H1 (cell line): ENCODE results near the gene OPRD1. TPM values are rescaled to one million over a fixed set of nuclear protein-coding genes. Genes with fewer than 3 reads are reported as not detected.

ENCODE experiments used
- CHD1 ChIP-seq: IDR thresholded peaks from 2 replicates; pipeline ENCODE4 v1.6.1; 2012; ENCODE audit warnings: low read depth, low read length, improper control_type of control experiment
- CHD7 ChIP-seq: fragments of 300-600 bp; sonication (generic); IDR thresholded peaks from 2 replicates; pipeline ENCODE4 v1.7.1; 2012; ENCODE audit warnings: low read length, moderate library complexity, mild to moderate bottlenecking, inconsistent platforms; ENCODE audit not compliant: insufficient replicate concordance
- KDM4A ChIP-seq: IDR thresholded peaks from one replicate; pipeline ENCODE4 v1.7.1; 2012; ENCODE audit warnings: low read depth, mild to moderate bottlenecking, moderate library complexity, low read length, inconsistent platforms; ENCODE audit not compliant: severe bottlenecking
- PHF8 ChIP-seq: fragments of 200-600 bp; sonication (generic); conservative IDR thresholded peaks from 2 replicates; pipeline ENCODE4 v1.7.1; 2012; ENCODE audit warnings: low read depth, mild to moderate bottlenecking, inconsistent platforms, low read length, moderate library complexity
- SAP30 ChIP-seq: fragments of 300-600 bp; sonication (generic); IDR thresholded peaks from 2 replicates; pipeline ENCODE4 v1.7.1; 2012; ENCODE audit warnings: low read length, moderate library complexity, mild to moderate bottlenecking, inconsistent platforms; ENCODE audit not compliant: insufficient read depth, insufficient replicate concordance
- SIRT6 ChIP-seq: IDR thresholded peaks from one replicate; pipeline ENCODE4 v1.7.1; 2012; ENCODE audit warnings: low read length, inconsistent platforms
- polyA plus RNA-seq, 7 experiments: library from polyadenylated mRNA; depleted of rRNA in 3 of 7; stranded (reverse) in 5 of 7; unstranded in 2 of 7; fragments of >200 nt in 5 of 7; fragments of 200-250 nt in 2 of 7; gene quantifications; 1 replicate in 5 of 7; 2 replicates in 1 of 7; 4 replicates in 1 of 7; pipeline versions ENCODE4 v1.2.1 to v1.2.3, GENCODE V29; 2011 to 2013; ENCODE audit warnings: missing spikeins in 2 of 7, mixed read lengths in 2 of 7
- total RNA-seq: library from RNA; stranded (reverse); fragmentation: NEBNext Ultra II Directional; extraction: Animal tissue kit (Norgen Biotek cat#: 25700); gene quantifications from 2 replicates; pipeline ENCODE4 v1.2.1, GENCODE V29; 2021
- TF ChIP-seq, protein P1 (sequence below), 3 experiments: IDR thresholded peaks; 1 replicate in 2 of 3; 2 replicates in 1 of 3; pipeline versions ENCODE4 v1.5.1 to v1.6.1; 2011; ENCODE audit warnings: low read length in 3 of 3, mild to moderate bottlenecking in 3 of 3, inconsistent platforms in 2 of 3, low read depth in 1 of 3, moderate library complexity in 1 of 3; ENCODE audit not compliant: insufficient read depth in 1 of 3; ENCODE audit errors: control extremely low read depth in 1 of 3

Gene OPRD1
- total and polyA plus RNA-seq, 2 of the 8 experiments (the other 6 are each of a cell fraction or from before 2014, with no cell fraction given) = 2.6 to 3.7 TPM

DNA sequence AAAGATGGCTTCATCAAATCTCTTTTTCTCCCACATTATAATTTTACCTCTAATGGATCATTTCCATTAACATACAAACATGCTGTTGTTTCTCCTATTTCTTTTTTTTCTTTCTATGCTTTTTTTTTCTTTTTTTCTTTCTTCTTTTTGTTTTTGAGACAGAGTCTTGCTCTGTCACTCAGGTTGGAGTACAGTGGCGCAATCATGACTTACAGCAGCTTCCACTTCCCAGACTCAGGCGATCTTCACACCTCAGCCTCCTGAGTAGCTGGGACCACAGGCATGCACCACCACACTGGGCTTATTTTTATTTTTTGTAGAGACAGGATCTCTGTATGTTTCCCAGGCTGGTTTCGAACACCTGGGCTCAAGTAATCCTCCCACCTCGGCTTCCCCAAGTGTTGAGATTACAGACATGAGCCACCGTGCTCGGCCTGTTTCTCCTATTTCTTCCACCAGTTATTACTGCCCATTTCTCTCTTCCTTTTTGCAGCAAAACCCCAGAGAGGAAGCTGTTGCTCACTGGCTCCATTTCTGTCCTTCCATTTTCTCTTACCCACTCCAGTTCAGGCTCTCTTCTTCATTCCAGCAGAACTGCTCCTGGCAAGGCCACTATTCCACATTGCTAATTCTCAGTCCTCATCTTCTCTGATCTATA is 32.1 kb upstream of the OPRD1 start (continued):
- TF ChIP-seq CHD7 (no peak), SIRT6 (no peak), PHF8 (no peak), KDM4A (no peak), CHD1 (no peak), SAP30 (no peak)
- TF ChIP-seq, protein P1, sequence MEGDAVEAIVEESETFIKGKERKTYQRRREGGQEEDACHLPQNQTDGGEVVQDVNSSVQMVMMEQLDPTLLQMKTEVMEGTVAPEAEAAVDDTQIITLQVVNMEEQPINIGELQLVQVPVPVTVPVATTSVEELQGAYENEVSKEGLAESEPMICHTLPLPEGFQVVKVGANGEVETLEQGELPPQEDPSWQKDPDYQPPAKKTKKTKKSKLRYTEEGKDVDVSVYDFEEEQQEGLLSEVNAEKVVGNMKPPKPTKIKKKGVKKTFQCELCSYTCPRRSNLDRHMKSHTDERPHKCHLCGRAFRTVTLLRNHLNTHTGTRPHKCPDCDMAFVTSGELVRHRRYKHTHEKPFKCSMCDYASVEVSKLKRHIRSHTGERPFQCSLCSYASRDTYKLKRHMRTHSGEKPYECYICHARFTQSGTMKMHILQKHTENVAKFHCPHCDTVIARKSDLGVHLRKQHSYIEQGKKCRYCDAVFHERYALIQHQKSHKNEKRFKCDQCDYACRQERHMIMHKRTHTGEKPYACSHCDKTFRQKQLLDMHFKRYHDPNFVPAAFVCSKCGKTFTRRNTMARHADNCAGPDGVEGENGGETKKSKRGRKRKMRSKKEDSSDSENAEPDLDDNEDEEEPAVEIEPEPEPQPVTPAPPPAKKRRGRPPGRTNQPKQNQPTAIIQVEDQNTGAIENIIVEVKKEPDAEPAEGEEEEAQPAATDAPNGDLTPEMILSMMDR (IDR thresholded peaks at IDR 0.05; ENCODE audit: control extremely low read depth in 1 of 3, insufficient read depth in 1 of 3, low read depth in 1 of 3, low read length in 3 of 3) = no peak
- TF ChIP-seq, all 59 proteins: peak for 0
